ENCODE results near the gene NIP7. TPM values are rescaled to one million over a fixed set of nuclear protein-coding genes. Genes with fewer than 3 reads are reported as not detected.
"Not testable (repeated sequence)": the region's sequence is repeated elsewhere in the genome, so short reads cannot be mapped to it uniquely, and the experiment has no call there.

NIP7 gene
- total and polyA plus RNA-seq, 3 donors from 2014 or later = 16.2 to 22.4 (median 17.2) TPM

DNA sequence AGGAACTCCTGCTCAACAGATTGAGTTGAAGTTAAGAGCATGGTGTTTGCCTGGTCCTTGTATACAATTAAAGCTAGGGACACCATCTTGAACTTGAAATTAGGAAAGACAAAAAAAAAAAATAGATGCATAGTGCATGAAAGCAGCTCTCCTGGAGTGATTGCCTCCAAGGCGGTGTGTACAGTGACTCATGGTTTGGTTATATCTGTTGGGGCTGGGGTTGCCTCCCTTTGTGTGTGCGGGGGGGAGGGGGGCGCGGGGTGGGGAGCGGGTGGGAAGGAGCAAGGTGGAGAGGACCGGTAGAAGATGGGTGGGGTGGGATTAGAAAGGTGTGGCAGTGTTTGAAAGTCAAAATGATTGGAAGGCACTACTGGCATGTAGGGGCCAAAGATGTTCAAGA, 8.7 kb downstream of the NIP7 start:
- WGBS, 2 donors = 90 to 96% methylated on average over 6 of the region's 6 CpGs
- no peak overlapping the region for H3K4me3 ChIP-seq

DNA sequence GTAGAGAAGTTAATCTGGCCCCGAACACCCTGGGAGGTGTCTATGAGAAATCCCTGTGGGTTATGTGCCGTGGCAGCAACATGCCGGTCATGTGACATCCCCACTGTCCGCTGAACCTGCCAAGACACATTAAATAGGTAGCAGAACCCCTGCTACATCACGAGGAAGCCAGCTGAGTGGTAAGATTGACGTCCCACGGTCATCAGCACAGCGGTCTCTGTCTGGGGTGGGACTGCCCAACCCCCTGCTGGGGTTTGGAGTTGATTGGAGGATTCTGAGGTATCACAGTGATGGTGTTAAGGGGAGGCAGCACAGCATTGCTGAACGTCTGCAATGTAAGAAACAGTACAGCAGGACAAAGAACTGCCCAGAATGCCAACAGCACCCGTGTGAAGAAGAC, 10.0 kb downstream of the NIP7 start:
- H3K9me3 ChIP-seq = no peaks in the 10 kb centered on the region
- intact Hi-C loops (cut with DNase I; ENCODE audit: low total_unique reads) = no loop called here
- DNase-seq = no peak
- no peak overlapping the region for H3K27ac ChIP-seq
- 79 to 88% methylated on average over 10 of the region's 10 CpGs for WGBS, 2 donors
- H3K4me3 ChIP-seq = no peak overlapping the region
- TF ChIP-seq, protein P1, sequence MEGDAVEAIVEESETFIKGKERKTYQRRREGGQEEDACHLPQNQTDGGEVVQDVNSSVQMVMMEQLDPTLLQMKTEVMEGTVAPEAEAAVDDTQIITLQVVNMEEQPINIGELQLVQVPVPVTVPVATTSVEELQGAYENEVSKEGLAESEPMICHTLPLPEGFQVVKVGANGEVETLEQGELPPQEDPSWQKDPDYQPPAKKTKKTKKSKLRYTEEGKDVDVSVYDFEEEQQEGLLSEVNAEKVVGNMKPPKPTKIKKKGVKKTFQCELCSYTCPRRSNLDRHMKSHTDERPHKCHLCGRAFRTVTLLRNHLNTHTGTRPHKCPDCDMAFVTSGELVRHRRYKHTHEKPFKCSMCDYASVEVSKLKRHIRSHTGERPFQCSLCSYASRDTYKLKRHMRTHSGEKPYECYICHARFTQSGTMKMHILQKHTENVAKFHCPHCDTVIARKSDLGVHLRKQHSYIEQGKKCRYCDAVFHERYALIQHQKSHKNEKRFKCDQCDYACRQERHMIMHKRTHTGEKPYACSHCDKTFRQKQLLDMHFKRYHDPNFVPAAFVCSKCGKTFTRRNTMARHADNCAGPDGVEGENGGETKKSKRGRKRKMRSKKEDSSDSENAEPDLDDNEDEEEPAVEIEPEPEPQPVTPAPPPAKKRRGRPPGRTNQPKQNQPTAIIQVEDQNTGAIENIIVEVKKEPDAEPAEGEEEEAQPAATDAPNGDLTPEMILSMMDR (IDR thresholded peaks at IDR 0.05) = no peak
- TF ChIP-seq POLR2A (IDR thresholded peaks at IDR 0.05) = no peak
- no peaks in the 10 kb centered on the region for H3K36me3 ChIP-seq (ENCODE audit: low read depth, missing control alignments)
- H3K27me3 ChIP-seq = no peaks in the 10 kb centered on the region
- H3K4me1 ChIP-seq = no peaks in the 10 kb centered on the region

More for the DNA sequence above, 8.7 kb downstream of the NIP7 start:
- no peak for DNase-seq
- Histone ChIP-seq H3K27ac (no peak overlapping the region), H3K4me1 (no peaks in the 10 kb centered on the region), H3K27me3 (no peaks in the 10 kb centered on the region), H3K36me3 (ENCODE audit: low read depth, missing control alignments) (no peaks in the 10 kb centered on the region), H3K9me3 (no peaks in the 10 kb centered on the region)
- TF ChIP-seq, protein P1 (IDR thresholded peaks at IDR 0.05) = no peak
- no peak for TF ChIP-seq POLR2A (IDR thresholded peaks at IDR 0.05)
- intact Hi-C loops (cut with DNase I; ENCODE audit: low total_unique reads) = no loop called here

DNA sequence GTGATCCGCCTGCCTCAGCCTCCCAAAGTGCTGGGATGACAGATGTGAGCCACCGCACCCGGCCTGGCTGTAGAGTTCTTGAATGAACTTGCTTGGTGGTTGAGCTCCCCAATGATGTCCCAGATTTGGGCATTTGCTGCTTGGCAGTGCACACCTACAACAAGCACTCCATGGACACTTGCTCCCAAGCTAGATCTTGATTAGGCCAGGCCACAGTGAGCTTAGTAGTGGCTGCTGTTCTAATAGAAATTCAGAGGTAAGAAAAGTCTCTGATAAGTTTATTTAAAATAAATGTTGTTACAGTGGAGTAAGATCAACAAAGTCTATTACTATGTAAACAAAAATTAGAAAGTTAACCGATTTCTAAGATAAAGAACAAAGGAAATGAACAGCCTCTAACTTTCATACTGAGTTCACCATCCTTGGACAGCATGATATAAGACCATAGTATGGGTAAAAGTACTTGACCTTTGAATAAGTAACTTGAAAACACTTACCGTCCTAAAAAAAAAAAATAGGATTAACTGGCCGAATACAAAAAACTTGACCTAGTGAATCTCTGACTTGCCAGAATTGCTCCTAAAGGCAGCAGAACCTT, 11.1 kb downstream of the NIP7 start:
- WGBS, 2 donors = 75 to 77% methylated on average over 6 of the region's 6 CpGs
- intact Hi-C loops (cut with DNase I; ENCODE audit: low total_unique reads) = no loop called here
- Histone ChIP-seq H3K36me3 (ENCODE audit: low read depth, missing control alignments) (no peaks in the 10 kb centered on the region), H3K4me3 (no peak overlapping the region), H3K27me3 (no peaks in the 10 kb centered on the region), H3K9me3 (no peaks in the 10 kb centered on the region), H3K27ac (no peak overlapping the region), H3K4me1 (no peaks in the 10 kb centered on the region)
- DNase-seq = no peak
- TF ChIP-seq POLR2A (IDR thresholded peaks at IDR 0.05) = no peak
- TF ChIP-seq, protein P1 (IDR thresholded peaks at IDR 0.05) = no peak

DNA sequence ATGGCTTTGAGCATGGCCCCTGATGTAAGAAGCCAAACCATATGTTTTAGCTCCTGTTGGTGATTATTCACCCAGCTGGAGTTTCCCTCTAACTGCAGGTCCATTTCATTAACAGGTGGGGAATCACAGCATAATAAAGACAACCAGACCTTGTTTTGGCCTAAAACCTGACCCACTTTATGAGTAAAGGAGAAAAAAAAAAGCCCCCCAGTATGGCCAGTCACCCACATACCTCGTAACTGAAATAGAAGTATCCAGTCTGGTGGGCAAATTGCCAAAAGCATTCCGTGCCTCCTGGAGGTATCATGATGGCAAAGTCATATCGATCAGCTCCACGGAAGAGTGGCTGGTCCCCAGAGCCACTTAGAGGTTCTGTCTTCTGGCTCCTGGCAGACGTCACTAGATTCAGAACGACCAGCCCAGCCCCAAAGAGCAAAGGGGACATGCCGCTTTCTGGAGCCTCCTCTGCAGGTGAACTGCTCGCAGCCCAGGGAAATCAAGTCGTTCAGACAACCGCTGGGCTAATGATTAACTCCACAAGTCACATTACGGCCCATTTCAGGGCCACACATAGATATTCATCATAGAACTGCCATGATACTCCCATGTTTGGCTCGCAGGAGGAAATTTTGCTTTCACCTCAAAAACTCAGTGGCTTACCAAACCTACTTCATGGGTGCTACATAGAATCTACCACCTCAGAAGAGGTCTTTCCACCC, 11.9 kb downstream of the NIP7 start, which contains the start of gene TMED6:
TMED6 (minus strand) TSS at position 478 of the 719 bp plus-strand sequence; CDS start at position 445, 33 bp downstream.
- no peaks in the 10 kb centered on the region for H3K36me3 ChIP-seq (ENCODE audit: low read depth, missing control alignments)
- H3K27ac ChIP-seq = no peak within 1 kb of the TSS
- no peak for DNase-seq
- TF ChIP-seq, protein P1 (IDR thresholded peaks at IDR 0.05) = no peak
- no peak for TF ChIP-seq POLR2A (IDR thresholded peaks at IDR 0.05)
- 89 to 90% methylated on average over 8 to 12 of the region's 12 CpGs for WGBS, 2 donors
- H3K4me3 ChIP-seq = no peak within 1 kb of the TSS
- no peaks in the 10 kb centered on the region for H3K4me1 ChIP-seq
- no peaks in the 10 kb centered on the region for H3K9me3 ChIP-seq
- intact Hi-C loops (cut with DNase I; ENCODE audit: low total_unique reads) = no loop called here
- H3K27me3 ChIP-seq = no peaks in the 10 kb centered on the region

DNA sequence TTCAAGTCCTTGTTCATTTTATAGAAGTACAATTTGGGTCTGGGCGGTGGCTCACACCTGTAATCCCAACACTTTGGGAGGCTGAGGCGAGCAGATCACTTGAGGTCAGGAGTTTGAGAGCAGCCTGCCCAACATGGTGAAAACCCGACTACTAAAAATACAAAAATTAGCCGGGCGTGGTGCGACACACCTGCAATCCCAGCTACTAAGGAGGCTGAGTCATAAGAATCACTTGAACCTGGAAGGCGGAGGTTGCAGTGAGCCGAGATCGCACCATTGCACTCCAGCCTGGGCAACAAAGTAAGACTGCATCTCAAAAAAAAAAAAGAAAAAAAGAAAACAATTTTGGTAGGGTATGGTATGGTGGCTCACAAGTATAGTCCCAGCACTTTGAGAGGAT, 20.5 kb downstream of the NIP7 start:
- H3K9me3 ChIP-seq; intact Hi-C loops (cut with DNase I; ENCODE audit: low total_unique reads); H3K4me1 ChIP-seq; H3K4me3 ChIP-seq; H3K36me3 ChIP-seq (ENCODE audit: low read depth, missing control alignments); DNase-seq; H3K27ac ChIP-seq; H3K27me3 ChIP-seq: not testable (repeated sequence)
- WGBS, 2 donors = 97% methylated on average over 9 of the region's 9 CpGs

All from testis (tissue), 3 donors.